Lung (tissue), 16 donors: ENCODE measurements around the gene USP19. TPM values are rescaled to one million over a fixed set of nuclear protein-coding genes. Genes with fewer than 3 reads are reported as not detected.

Experiments used
- ATAC-seq: fragments of 200-7000 bp; cut with Tn5 transposase; one replicate; pipeline ENCODE4 v1.9.1; 2020; ENCODE audit warnings: moderate number of reproducible peaks; ENCODE audit not compliant: insufficient read depth, low FRiP score
- DNase-seq, 3 donors: peaks; one replicate each; pipeline ENCODE4 v3.0.0-alpha.2; 2013 to 2017
- H3K27ac ChIP-seq, 2 donors: one replicate each; pipeline ENCODE4 v1.5.1; 2013; ENCODE audit warnings: mild to moderate bottlenecking in 2 of 2, moderate library complexity in 2 of 2, control low read depth in 1 of 2, inconsistent platforms in 1 of 2, low read depth in 1 of 2, low read length in 1 of 2
- H3K27me3 ChIP-seq, 3 donors: one replicate each; pipeline ENCODE4 v1.5.1; 2013; ENCODE audit warnings: low read length in 2 of 3; ENCODE audit not compliant: control insufficient read depth in 3 of 3, insufficient read depth in 3 of 3
- H3K36me3 ChIP-seq, 4 donors: one replicate each; pipeline ENCODE4 v1.5.1; 2013; ENCODE audit warnings: low read length in 4 of 4, mild to moderate bottlenecking in 1 of 4, moderate library complexity in 1 of 4; ENCODE audit not compliant: control insufficient read depth in 4 of 4, insufficient read depth in 4 of 4
- H3K4me1 ChIP-seq, 5 donors: one replicate each; pipeline ENCODE4 v1.5.1; 2013; ENCODE audit warnings: low read length in 5 of 5, mild to moderate bottlenecking in 2 of 5, moderate library complexity in 1 of 5; ENCODE audit not compliant: control insufficient read depth in 5 of 5, insufficient read depth in 5 of 5
- H3K4me3 ChIP-seq: one replicate; pipeline ENCODE4 v1.5.1; 2013; ENCODE audit warnings: mild to moderate bottlenecking, control low read depth, moderate library complexity
- H3K9ac ChIP-seq, 2 donors: one replicate each; pipeline ENCODE4 v1.5.1; 2013; ENCODE audit warnings: low read length in 2 of 2, control low read depth in 1 of 2; ENCODE audit not compliant: insufficient read depth in 1 of 2
- H3K9me3 ChIP-seq, 4 donors: one replicate each; pipeline ENCODE4 v1.5.1; 2013; ENCODE audit warnings: low read length in 3 of 4, mild to moderate bottlenecking in 1 of 4, moderate library complexity in 1 of 4; ENCODE audit not compliant: control insufficient read depth in 4 of 4, insufficient read depth in 3 of 4
- CTCF ChIP-seq: IDR thresholded peaks from 2 replicates; pipeline ENCODE4 v1.5.1; 2012; ENCODE audit warnings: mild to moderate bottlenecking; ENCODE audit errors: control extremely low read depth, extremely low read depth
- WGBS, 2 donors: extraction: QIAGEN DNeasy Blood & Tissue Kit; methylation state at CpG; one replicate each; pipeline ENCODE4 v1.1.7; 2013; 5-methylcytosine and 5-hydroxymethylcytosine counted together
- long read RNA-seq, 5 donors: transcript quantifications; one replicate each; lab custom pipeline, GENCODE V29; 2026
- polyA plus RNA-seq, 2 donors: library from polyadenylated mRNA; stranded (reverse); fragments of 200-250 nt; gene quantifications; one replicate each; pipeline ENCODE4 v1.2.1, GENCODE V29; 2013
- total RNA-seq, 2 donors: library from RNA; depleted of rRNA in 1 of 2; stranded (reverse); fragments of >200 nt in 1 of 2; gene quantifications; one replicate each; pipeline ENCODE4 v1.2.1, GENCODE V29; 2014 to 2021
- donor health status: control.
- donor health status: control.
- donor health status: Bipolar disorder and iron deficiency.
- donor health status: healthy.
- donor health status: DM: yes; HTN: yes; CAD: no.

USP19 gene
- total RNA-seq (10 to 100 TPM; 49.9 to 63.1 TPM), polyA plus RNA-seq (10 to 100 TPM; 20.3 to 30.2 TPM)
- long read RNA-seq, donor 1, partial matches to known transcripts = 5 of 6 reads
- long read RNA-seq, donor 1, other reads (novel, unspliced or antisense) = 0 of 6 reads
- long read RNA-seq, donor 2, partial matches to known transcripts = 0 of 1 reads
- long read RNA-seq, donor 2, other reads (novel, unspliced or antisense) = 0 of 1 reads
- long read RNA-seq, donor 3 = 0 reads
- long read RNA-seq, donor 4, partial matches to known transcripts = 0 of 1 reads
- long read RNA-seq, donor 4, other reads (novel, unspliced or antisense) = 0 of 1 reads
- long read RNA-seq, donor 5 = 0 reads

GRCh38 chr3:49120438-49121131 lies at the start of gene USP19:
TSS of gene USP19 (minus strand) at chr3:49120823. CDS start at chr3:49119145, 1,678 bp downstream.
- ATAC-seq (peak; percentile 90), DNase-seq (peak; percentile 94 to 97 (median 94))
- peaks cover 0 to 17% (median 8%) of the 10 kb centered on the region in 5 donors for H3K4me1 ChIP-seq
- H3K9me3 ChIP-seq = no peaks in the 10 kb centered on the region
- peaks cover 18 to 65% (median 53%) of the 10 kb centered on the region in 4 donors for H3K36me3 ChIP-seq
- H3K27me3 ChIP-seq = no peaks in the 10 kb centered on the region
- no peak for TF ChIP-seq CTCF
- peak within 1 kb of the TSS; percentile 95 to 97 for H3K9ac ChIP-seq
- H3K4me3 ChIP-seq = peak within 1 kb of the TSS; percentile 91
- peak within 1 kb of the TSS; percentile 94 to 97 for H3K27ac ChIP-seq
- WGBS, 2 donors = 0 to 1% methylated on average over 68 to 70 of the region's 70 CpGs

- ATAC-seq = no peak
- TF ChIP-seq CTCF = no peak
- Histone ChIP-seq H3K36me3 (peaks cover 6 to 20% (median 11%) of the 10 kb centered on the region in 4 donors), H3K9ac (no peak overlapping the region), H3K4me1 (peaks cover 6 to 27% (median 16%) of the 10 kb centered on the region in 5 donors), H3K4me3 (peak overlapping the region; percentile 97), H3K27me3 (no peaks in the 10 kb centered on the region), H3K27ac (peak overlapping the region in 1 of 2 donors; percentile 74), H3K9me3 (no peaks in the 10 kb centered on the region)
- no peak for DNase-seq
- WGBS, 2 donors = 90 to 97% methylated on average over 6 of the region's 6 CpGs
Observed at GRCh38 chr3:49166752-49167556, 46.3 kb upstream of the USP19 start.

GRCh38 chr3:49165771-49166751 lies 45.4 kb upstream of the USP19 start, which contains the start of gene CCDC71:
TSS of gene CCDC71 (minus strand) at chr3:49166331. CDS start at chr3:49164208, 2,123 bp downstream.
- Histone ChIP-seq H3K36me3 (peaks cover 6 to 22% (median 11%) of the 10 kb centered on the region in 4 donors), H3K4me1 (peaks cover 6 to 25% (median 18%) of the 10 kb centered on the region in 5 donors), H3K27me3 (no peaks in the 10 kb centered on the region), H3K9me3 (no peaks in the 10 kb centered on the region), H3K27ac (peak within 1 kb of the TSS; percentile 67 to 74), H3K9ac (peak within 1 kb of the TSS; percentile 59 to 64), H3K4me3 (peak within 1 kb of the TSS; percentile 97)
- peak; percentile 81 for ATAC-seq
- peak; percentile 82 to 85 (median 85) for DNase-seq
- WGBS, 2 donors = 4% methylated on average over 55 to 69 of the region's 69 CpGs
- TF ChIP-seq CTCF = no peak
